K562 (cell line): ENCODE results near the gene RFNG. TPM values are rescaled to one million over a fixed set of nuclear protein-coding genes. Genes with fewer than 3 reads are reported as not detected.

Source experiments
- CBX3 ChIP-seq, 2 experiments: IDR thresholded peaks; 1 replicate in 1 of 2; 2 replicates in 1 of 2; pipeline ENCODE4 v1.6.1; 2012; ENCODE audit warnings: inconsistent platforms in 2 of 2, low read length in 2 of 2, borderline replicate concordance in 1 of 2, control low read depth in 1 of 2
- CGGBP1 ChIP-seq: fragments of 250-450 bp; sonication (Bioruptor Pico); IDR thresholded peaks from 2 replicates; pipeline ENCODE4 v1.9.0; 2021; ENCODE audit warnings: mild to moderate bottlenecking
- DDX20 ChIP-seq: fragments of 450-650 bp; IDR thresholded peaks from 2 replicates; pipeline ENCODE4 v1.6.1; 2016; ENCODE audit warnings: missing genetic modification characterization, low read depth, mild to moderate bottlenecking, missing compliant biosample characterization, moderate library complexity
- DIDO1 ChIP-seq: fragments of 450-650 bp; IDR thresholded peaks from 2 replicates; pipeline ENCODE4 v1.6.1; 2016; ENCODE audit warnings: low read depth, missing biosample characterization, missing genetic modification characterization
- IFI16 ChIP-seq: fragments of 250-450 bp; sonication (Bioruptor Pico); IDR thresholded peaks from 2 replicates; pipeline ENCODE4 v2.1.2; 2022; ENCODE audit warnings: mild to moderate bottlenecking, inconsistent platforms
- MAZ ChIP-seq, 2 experiments: fragments of 450-650 bp in 1 of 2; sonication (generic) in 1 of 2; formaldehyde crosslinking; IDR thresholded peaks in 1 of 2; conservative IDR thresholded peaks in 1 of 2; 2 replicates each; pipeline versions ENCODE4 v1.4.0 to v1.5.0; 2020; ENCODE audit warnings: mild to moderate bottlenecking in 1 of 2, missing genetic modification reagents in 1 of 2
- MCM2 ChIP-seq: fragments of 450-650 bp; IDR thresholded peaks from 2 replicates; pipeline ENCODE4 v1.6.1; 2017; ENCODE audit warnings: low read depth, mild to moderate bottlenecking
- MTA3 ChIP-seq: fragments of 450-650 bp; formaldehyde crosslinking; IDR thresholded peaks from 2 replicates; pipeline ENCODE4 v1.6.1; 2017; ENCODE audit warnings: mild to moderate bottlenecking, borderline replicate concordance
- NFYB ChIP-seq: IDR thresholded peaks from 2 replicates; pipeline ENCODE4 v1.6.1; 2011; ENCODE audit warnings: mild to moderate bottlenecking, moderate library complexity; ENCODE audit not compliant: insufficient read length; ENCODE audit errors: extremely low read depth
- PBX2 ChIP-seq, 2 experiments: IDR thresholded peaks in 1 of 2; conservative IDR thresholded peaks in 1 of 2; 2 replicates each; pipeline ENCODE4 v1.6.1; 2016; ENCODE audit warnings: low read depth in 2 of 2, mild to moderate bottlenecking in 1 of 2, missing compliant biosample characterization in 1 of 2, missing genetic modification characterization in 1 of 2, moderate library complexity in 1 of 2
- RBFOX2 ChIP-seq: fragments of 200-400 bp; formaldehyde crosslinking; IDR thresholded peaks from 2 replicates; pipeline ENCODE4 v1.6.1; 2017; ENCODE audit warnings: low read depth, mild to moderate bottlenecking, low read length, moderate library complexity
- SIX5 ChIP-seq, 2 experiments: IDR thresholded peaks; 2 replicates each; pipeline ENCODE4 v1.6.1; 2011; ENCODE audit warnings: low read length in 2 of 2, borderline replicate concordance in 1 of 2, low read depth in 1 of 2, mild to moderate bottlenecking in 1 of 2, moderate library complexity in 1 of 2; ENCODE audit not compliant: insufficient read depth in 1 of 2
- ZNF347 ChIP-seq: fragments of 450-650 bp; formaldehyde crosslinking; IDR thresholded peaks from 2 replicates; pipeline ENCODE4 v1.4.0; 2020; ENCODE audit warnings: low read depth, mild to moderate bottlenecking, moderate library complexity
- ZNF589 ChIP-seq: fragments of 200-800 bp; sonication (Bioruptor generic); IDR thresholded peaks from 2 replicates; pipeline ENCODE4 v1.6.1; 2016; ENCODE audit warnings: low read depth, missing genetic modification characterization, missing compliant biosample characterization
- ZNF764 ChIP-seq: fragments of 250-450 bp; sonication (Bioruptor Pico); IDR thresholded peaks from 2 replicates; pipeline ENCODE4 v1.4.0; 2020; ENCODE audit warnings: low read depth, mild to moderate bottlenecking, moderate library complexity
- polyA plus RNA-seq, 8 experiments: library from polyadenylated mRNA; depleted of rRNA in 4 of 8; stranded (reverse) in 5 of 8; unstranded in 3 of 8; fragments of >200 nt; fragmentation: Nextera tagmentation in 2 of 8; fragmentation: Illumina TruSeq in 1 of 8; extraction: Ambion mirVana in 2 of 8; extraction: Trizol in 1 of 8; gene quantifications; 2 replicates each; pipeline versions ENCODE4 v1.2.1 to v1.2.3, GENCODE V29; 2011 to 2014; ENCODE audit warnings: inconsistent platforms in 1 of 8, missing spikeins in 1 of 8
- total RNA-seq, 7 experiments: library from RNA; depleted of rRNA in 6 of 7; stranded (reverse); fragments of >200 nt in 6 of 7; fragmentation: Illumina TruSeq in 2 of 7; extraction: Trizol in 2 of 7; gene quantifications; 2 replicates each; pipeline versions ENCODE4 v1.2.1 to v1.2.3, GENCODE V29; 2011 to 2021; ENCODE audit warnings: low replicate concordance in 1 of 7
- TF ChIP-seq, protein P1 (sequence below): IDR thresholded peaks from 2 replicates; pipeline ENCODE4 v1.6.1; 2016; ENCODE audit warnings: missing genetic modification characterization, missing compliant biosample characterization
- TF ChIP-seq, protein P2 (sequence below): sonication (generic); formaldehyde crosslinking; IDR thresholded peaks from 2 replicates; pipeline ENCODE4 v1.8.0; 2022; ENCODE audit warnings: mild to moderate bottlenecking, low read depth, missing genetic modification reagents
- TF ChIP-seq, protein P3 (sequence below): fragments of 250-450 bp; sonication (Bioruptor Pico); IDR thresholded peaks from 2 replicates; pipeline ENCODE4 v1.4.0; 2020; ENCODE audit warnings: mild to moderate bottlenecking

Gene RFNG
- total and polyA plus RNA-seq, 9 of the 15 experiments (the other 6 are each of a cell fraction or from before 2014, with no cell fraction given): 0.32 to 32.8 (median 9.5) TPM

GRCh38 chr17:82098169-82098938, 46.7 kb upstream of the RFNG start, which contains the start of gene FASN (continued):
- TF ChIP-seq CGGBP1 (0 out of 2 replicates have a peak, but pooled peaks have one; percentile 66), ZNF589 (CRISPR knock-in tag) (peak; percentile 90), MCM2 (no peak), ZNF764 (CRISPR knock-in tag) (no peak), MTA3 (peak; percentile 97), DIDO1 (tag) (no peak), PBX2 (CRISPR knock-in tag; IDR thresholded peaks at IDR 0.05; ENCODE audit: low read depth) (peak; percentile 80), PBX2 (tag; conservative IDR thresholded peaks at IDR 0.05; ENCODE audit: low read depth) (no peak), RBFOX2 (peak; percentile 77), DDX20 (tag) (no peak), NFYB (peak; percentile 95), MAZ (CRISPR knock-in tag; conservative IDR thresholded peaks at IDR 0.05 in 1 of 2, IDR thresholded peaks at IDR 0.05 in 1 of 2) (peak; percentile 26 to 53; a peak in 2 of 4 replicates), SIX5 (IDR thresholded peaks at IDR 0.05; ENCODE audit: borderline replicate concordance in 1 of 2, insufficient read depth in 1 of 2, low read depth in 1 of 2, low read length in 2 of 2) (no peak), CBX3 (IDR thresholded peaks at IDR 0.05; ENCODE audit: borderline replicate concordance in 1 of 2, low read length in 2 of 2) (0 out of 3 replicates have a peak, but pooled peaks of 1 of the 2 experiments have one; percentile 20), IFI16 (CRISPR knock-in tag) (no peak), ZNF347 (no peak)
- TF ChIP-seq, protein P1, sequence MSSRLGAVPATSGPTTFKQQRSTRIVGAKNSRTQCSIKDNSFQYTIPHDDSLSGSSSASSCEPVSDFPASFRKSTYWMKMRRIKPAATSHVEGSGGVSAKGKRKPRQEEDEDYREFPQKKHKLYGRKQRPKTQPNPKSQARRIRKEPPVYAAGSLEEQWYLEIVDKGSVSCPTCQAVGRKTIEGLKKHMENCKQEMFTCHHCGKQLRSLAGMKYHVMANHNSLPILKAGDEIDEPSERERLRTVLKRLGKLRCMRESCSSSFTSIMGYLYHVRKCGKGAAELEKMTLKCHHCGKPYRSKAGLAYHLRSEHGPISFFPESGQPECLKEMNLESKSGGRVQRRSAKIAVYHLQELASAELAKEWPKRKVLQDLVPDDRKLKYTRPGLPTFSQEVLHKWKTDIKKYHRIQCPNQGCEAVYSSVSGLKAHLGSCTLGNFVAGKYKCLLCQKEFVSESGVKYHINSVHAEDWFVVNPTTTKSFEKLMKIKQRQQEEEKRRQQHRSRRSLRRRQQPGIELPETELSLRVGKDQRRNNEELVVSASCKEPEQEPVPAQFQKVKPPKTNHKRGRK (tag): no peak
- TF ChIP-seq, protein P2, sequence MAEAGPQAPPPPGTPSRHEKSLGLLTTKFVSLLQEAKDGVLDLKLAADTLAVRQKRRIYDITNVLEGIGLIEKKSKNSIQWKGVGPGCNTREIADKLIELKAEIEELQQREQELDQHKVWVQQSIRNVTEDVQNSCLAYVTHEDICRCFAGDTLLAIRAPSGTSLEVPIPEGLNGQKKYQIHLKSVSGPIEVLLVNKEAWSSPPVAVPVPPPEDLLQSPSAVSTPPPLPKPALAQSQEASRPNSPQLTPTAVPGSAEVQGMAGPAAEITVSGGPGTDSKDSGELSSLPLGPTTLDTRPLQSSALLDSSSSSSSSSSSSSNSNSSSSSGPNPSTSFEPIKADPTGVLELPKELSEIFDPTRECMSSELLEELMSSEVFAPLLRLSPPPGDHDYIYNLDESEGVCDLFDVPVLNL: no peak
- TF ChIP-seq, protein P3, sequence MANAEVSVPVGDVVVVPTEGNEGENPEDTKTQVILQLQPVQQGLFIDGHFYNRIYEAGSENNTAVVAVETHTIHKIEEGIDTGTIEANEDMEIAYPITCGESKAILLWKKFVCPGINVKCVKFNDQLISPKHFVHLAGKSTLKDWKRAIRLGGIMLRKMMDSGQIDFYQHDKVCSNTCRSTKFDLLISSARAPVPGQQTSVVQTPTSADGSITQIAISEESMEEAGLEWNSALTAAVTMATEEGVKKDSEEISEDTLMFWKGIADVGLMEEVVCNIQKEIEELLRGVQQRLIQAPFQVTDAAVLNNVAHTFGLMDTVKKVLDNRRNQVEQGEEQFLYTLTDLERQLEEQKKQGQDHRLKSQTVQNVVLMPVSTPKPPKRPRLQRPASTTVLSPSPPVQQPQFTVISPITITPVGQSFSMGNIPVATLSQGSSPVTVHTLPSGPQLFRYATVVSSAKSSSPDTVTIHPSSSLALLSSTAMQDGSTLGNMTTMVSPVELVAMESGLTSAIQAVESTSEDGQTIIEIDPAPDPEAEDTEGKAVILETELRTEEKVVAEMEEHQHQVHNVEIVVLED (CRISPR knock-in tag): peak; percentile 71
